HG03103 (cell line): ENCODE measurements around the gene LENEP.

Source experiments
- ATAC-seq: cut with Tn5 transposase; IDR thresholded peaks from one replicate; pipeline ENCODE4 v1.9.1; 2021; ENCODE audit warnings: low read depth; ENCODE audit not compliant: unreplicated experiment

LENEP gene

GRCh38 chr1:155022136-155022926 lies 28.9 kb downstream of the LENEP start:
- ATAC-seq = no peak

- no peak for ATAC-seq
Observed at GRCh38 chr1:155022927-155023236, 29.5 kb downstream of the LENEP start.

GRCh38 chr1:155023627-155024026 lies 30.2 kb downstream of the LENEP start:
- ATAC-seq = no peak

- ATAC-seq = no peak
Observed at GRCh38 chr1:155024315-155024714, 30.9 kb downstream of the LENEP start.

GRCh38 chr1:155026154-155026553 lies 32.8 kb downstream of the LENEP start:
- ATAC-seq = no peak

- ATAC-seq = no peak
Observed at GRCh38 chr1:155026588-155026987, 33.2 kb downstream of the LENEP start.

GRCh38 chr1:155029513-155030242 lies 36.3 kb downstream of the LENEP start:
- ATAC-seq = no peak

GRCh38 chr1:155030243-155030795 lies 36.9 kb downstream of the LENEP start:
- no peak for ATAC-seq

- no peak for ATAC-seq
Observed at GRCh38 chr1:155030899-155031298, 37.5 kb downstream of the LENEP start.

- ATAC-seq = no peak
Observed at GRCh38 chr1:155032886-155033285, 39.5 kb downstream of the LENEP start.

GRCh38 chr1:155033524-155033923 lies 40.1 kb downstream of the LENEP start, which contains the start of the genes DCST1 and DCST2:
TSS of gene DCST1 (plus strand) at chr1:155033824. CDS start at chr1:155034037, 213 bp downstream.
TSS of gene DCST2 (minus strand) at chr1:155033781. CDS start at chr1:155033701, 80 bp downstream.
- no peak for ATAC-seq

- ATAC-seq = no peak
Observed at GRCh38 chr1:155034318-155035208, 41.2 kb downstream of the LENEP start.

GRCh38 chr1:155035936-155036335 lies 42.5 kb downstream of the LENEP start:
- ATAC-seq = no peak

- ATAC-seq = no peak
Observed at GRCh38 chr1:155037043-155037442, 43.7 kb downstream of the LENEP start.

GRCh38 chr1:155037851-155038441 lies 44.6 kb downstream of the LENEP start:
- ATAC-seq = no peak

GRCh38 chr1:155038602-155039307 lies 45.4 kb downstream of the LENEP start:
- ATAC-seq = no peak

- ATAC-seq = no peak
Observed at GRCh38 chr1:155039308-155039669, 45.9 kb downstream of the LENEP start.

- ATAC-seq = no peak
Observed at GRCh38 chr1:155040358-155041093, 47.1 kb downstream of the LENEP start.

GRCh38 chr1:155042789-155043188 lies 49.4 kb downstream of the LENEP start:
- no peak for ATAC-seq
